Activated CD8-positive, alpha-beta T cell treated with anti-CD3 and anti-CD28 coated beads for 36 hours (primary cell): ENCODE measurements around the gene EVI5L. TPM values are rescaled to one million over a fixed set of nuclear protein-coding genes. Genes with fewer than 3 reads are reported as not detected.
"Not testable (repeated sequence)": the region's sequence is repeated elsewhere in the genome, so short reads cannot be mapped to it uniquely, and the experiment has no call there.

Experiments used
- ATAC-seq: fragments of 200-7000 bp; cut with Tn5 transposase; one replicate; pipeline ENCODE4 v1.10.0; 2021; ENCODE audit warnings: mild to moderate bottlenecking, moderate library complexity
- CTCF ChIA-PET: fragments of 350-600 bp; sonication (Branson Sonifier 250); formaldehyde crosslinking; loops from one replicate; lab custom pipeline; 2021; ENCODE audit warnings: antibody characterized with exemption; lab: Charles Lee
- POLR2A ChIA-PET: fragments of 350-600 bp; sonication (Branson Sonifier 250); formaldehyde crosslinking; loops from one replicate; lab custom pipeline; 2021; ENCODE audit warnings: antibody characterized with exemption; lab: Charles Lee
- DNase-seq: peaks from one replicate; pipeline ENCODE4 v3.0.0-alpha.2; 2020
- H3K27ac Mint-ChIP-seq: one replicate; pipeline ENCODE4 v1.8.0; 2021; ENCODE audit warnings: mild to moderate bottlenecking, mixed read lengths
- H3K27me3 Mint-ChIP-seq: one replicate; pipeline ENCODE4 v1.8.0; 2021; ENCODE audit warnings: mixed read lengths
- H3K36me3 Mint-ChIP-seq: one replicate; pipeline ENCODE4 v1.8.0; 2021; ENCODE audit warnings: low read depth, mixed read lengths
- H3K4me1 Mint-ChIP-seq: one replicate; pipeline ENCODE4 v1.8.0; 2021; ENCODE audit warnings: low read depth, mixed read lengths
- H3K4me3 Mint-ChIP-seq: one replicate; pipeline ENCODE4 v1.8.0; 2021; ENCODE audit warnings: mild to moderate bottlenecking, moderate library complexity, mixed read lengths
- H3K9me3 Mint-ChIP-seq: one replicate; pipeline ENCODE4 v1.8.0; 2021; ENCODE audit warnings: mixed read lengths
- intact Hi-C: fragments of 100-400 bp; cut with micrococcal nuclease; formaldehyde crosslinking; loops from one replicate; pipeline ENCODE4 v1.10.0; 2022
- total RNA-seq, 2 experiments: library from RNA; stranded (reverse); gene quantifications; one replicate each; pipeline ENCODE4 v1.2.3, GENCODE V29; 2021
- TF ChIP-seq, protein P1 (sequence below): fragments of 200-600 bp; IDR thresholded peaks from one replicate; pipeline ENCODE4 v1.8.0; 2022; ENCODE audit warnings: antibody characterized with exemption, mild to moderate bottlenecking

Gene EVI5L
- total RNA-seq, 2 experiments from 2014 or later, result 3.4 to 3.9 TPM

GRCh38 chr19:7790416-7790815, 39.6 kb upstream of the EVI5L start:
- ATAC-seq (no peak), DNase-seq (no peak)
- TF ChIP-seq, protein P1, sequence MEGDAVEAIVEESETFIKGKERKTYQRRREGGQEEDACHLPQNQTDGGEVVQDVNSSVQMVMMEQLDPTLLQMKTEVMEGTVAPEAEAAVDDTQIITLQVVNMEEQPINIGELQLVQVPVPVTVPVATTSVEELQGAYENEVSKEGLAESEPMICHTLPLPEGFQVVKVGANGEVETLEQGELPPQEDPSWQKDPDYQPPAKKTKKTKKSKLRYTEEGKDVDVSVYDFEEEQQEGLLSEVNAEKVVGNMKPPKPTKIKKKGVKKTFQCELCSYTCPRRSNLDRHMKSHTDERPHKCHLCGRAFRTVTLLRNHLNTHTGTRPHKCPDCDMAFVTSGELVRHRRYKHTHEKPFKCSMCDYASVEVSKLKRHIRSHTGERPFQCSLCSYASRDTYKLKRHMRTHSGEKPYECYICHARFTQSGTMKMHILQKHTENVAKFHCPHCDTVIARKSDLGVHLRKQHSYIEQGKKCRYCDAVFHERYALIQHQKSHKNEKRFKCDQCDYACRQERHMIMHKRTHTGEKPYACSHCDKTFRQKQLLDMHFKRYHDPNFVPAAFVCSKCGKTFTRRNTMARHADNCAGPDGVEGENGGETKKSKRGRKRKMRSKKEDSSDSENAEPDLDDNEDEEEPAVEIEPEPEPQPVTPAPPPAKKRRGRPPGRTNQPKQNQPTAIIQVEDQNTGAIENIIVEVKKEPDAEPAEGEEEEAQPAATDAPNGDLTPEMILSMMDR, result no peak
- Mint-ChIP-seq H3K27me3 (peaks cover 33% of the 10 kb centered on the region), H3K27ac (no peak overlapping the region), H3K4me3 (no peak overlapping the region), H3K36me3 (no peaks in the 10 kb centered on the region), H3K9me3 (no peaks in the 10 kb centered on the region), H3K4me1 (peaks cover 6% of the 10 kb centered on the region)
- ChIA-PET CTCF (interaction anchor here (4.4 kb wide), 1 partner anchor 109 kb away, joined by 14 read pairs; the partner anchor contains the start of gene TRAPPC5), POLR2A (interaction anchor here (0.6 to 1.2 kb wide), 3 partner anchors 11 to 245 kb away, joined by 3 to 4 read pairs (median 3); no protein-coding TSS in a partner anchor)
- intact Hi-C loops, result loop anchor here (10.0 kb wide), 1 partner anchor 46 kb away; the partner anchor contains the start of gene CD209

GRCh38 chr19:7792281-7792680, 37.7 kb upstream of the EVI5L start:
- ChIA-PET CTCF (interaction anchor here (1.4 to 4.4 kb wide), 3 partner anchors 8 to 111 kb away, joined by 4 to 14 read pairs (median 10); partner anchors contain the start of gene TRAPPC5), POLR2A (no interaction called here)
- TF ChIP-seq, protein P1, result no peak
- ATAC-seq (no peak), DNase-seq (no peak)
- Mint-ChIP-seq H3K9me3 (no peaks in the 10 kb centered on the region), H3K4me1 (peaks cover 6% of the 10 kb centered on the region), H3K27me3 (peaks cover 27% of the 10 kb centered on the region), H3K4me3 (no peak overlapping the region), H3K36me3 (no peaks in the 10 kb centered on the region), H3K27ac (no peak overlapping the region)
- intact Hi-C loops, result loop anchor here (10.0 kb wide), 1 partner anchor 47 kb away; the partner anchor contains the start of gene CD209

DNA sequence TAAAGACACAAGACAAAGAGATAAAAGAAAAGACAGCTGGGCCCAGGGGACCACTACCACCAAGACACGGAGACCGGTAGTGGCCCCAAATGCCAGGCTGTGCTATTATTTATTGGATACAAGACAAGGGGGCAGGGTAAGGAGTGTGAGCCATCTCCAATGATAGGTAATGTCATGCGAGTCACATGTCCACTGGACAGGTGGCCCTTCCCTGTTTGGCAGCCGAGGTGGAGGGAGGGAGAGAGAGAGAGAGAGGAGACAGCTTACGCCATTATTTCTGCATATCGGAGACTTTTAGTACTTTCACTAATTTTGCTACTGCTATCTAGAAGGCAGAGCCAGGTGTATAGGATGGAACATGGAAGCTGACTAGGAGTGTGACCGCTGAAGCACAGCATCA, 37.3 kb upstream of the EVI5L start:
- DNase-seq, H3K4me1 Mint-ChIP-seq, ATAC-seq, H3K36me3 Mint-ChIP-seq, H3K27ac Mint-ChIP-seq, H3K9me3 Mint-ChIP-seq, POLR2A ChIA-PET, H3K4me3 Mint-ChIP-seq: not testable (repeated sequence)
- CTCF ChIA-PET, result interaction anchor here (1.7 to 4.4 kb wide), 2 partner anchors 7 to 112 kb away, joined by 10 to 14 read pairs; partner anchors contain the start of gene TRAPPC5
- peaks cover 26% of the 10 kb centered on the region for H3K27me3 Mint-ChIP-seq
- intact Hi-C loops, result loop anchor here (10.0 kb wide), 1 partner anchor 48 kb away; the partner anchor contains the start of gene CD209

GRCh38 chr19:7793493-7793892, 36.5 kb upstream of the EVI5L start:
- ChIA-PET CTCF (interaction anchor here (4.4 kb wide), 1 partner anchor 113 kb away, joined by 14 read pairs; the partner anchor contains the start of gene TRAPPC5), POLR2A (no interaction called here)
- Mint-ChIP-seq H3K36me3 (no peaks in the 10 kb centered on the region), H3K27me3 (peaks cover 21% of the 10 kb centered on the region), H3K4me3 (no peak overlapping the region), H3K4me1 (peaks cover 6% of the 10 kb centered on the region), H3K9me3 (no peaks in the 10 kb centered on the region), H3K27ac (no peak overlapping the region)
- intact Hi-C loops, result loop anchor here (10.0 kb wide), 1 partner anchor 49 kb away; the partner anchor contains the start of gene CD209
- TF ChIP-seq, protein P1, result no peak
- no peak for DNase-seq
- no peak for ATAC-seq

- Mint-ChIP-seq H3K4me3 (no peak overlapping the region), H3K27ac (no peak overlapping the region), H3K27me3 (peaks cover 20% of the 10 kb centered on the region), H3K9me3 (no peaks in the 10 kb centered on the region), H3K36me3 (no peaks in the 10 kb centered on the region), H3K4me1 (peaks cover 7% of the 10 kb centered on the region)
- DNase-seq (no peak), ATAC-seq (no peak)
- TF ChIP-seq, protein P1, result no peak
- POLR2A ChIA-PET, result no interaction called here
- CTCF ChIA-PET, result interaction anchor here (0.9 to 1.3 kb wide), 4 partner anchors 48 to 227 kb away, joined by 3 to 5 read pairs (median 3); partner anchors contain the start of gene CD209
- intact Hi-C loops, result loop anchor here (5.0 to 10.0 kb wide), 4 partner anchors 51 to 228 kb away; partner anchors contain the start of genes CD209 and TRAPPC5
These were observed 34.4 kb upstream of the EVI5L start for GRCh38 chr19:7795555-7796161.
